GM10847 (cell line): ENCODE results near the gene FBN3.

Source experiments
- POLR2A ChIP-seq: IDR thresholded peaks from 2 replicates; pipeline ENCODE4 v1.6.1; 2011; ENCODE audit not compliant: insufficient read length; ENCODE audit errors: extremely low read depth

The FBN3 gene

DNA sequence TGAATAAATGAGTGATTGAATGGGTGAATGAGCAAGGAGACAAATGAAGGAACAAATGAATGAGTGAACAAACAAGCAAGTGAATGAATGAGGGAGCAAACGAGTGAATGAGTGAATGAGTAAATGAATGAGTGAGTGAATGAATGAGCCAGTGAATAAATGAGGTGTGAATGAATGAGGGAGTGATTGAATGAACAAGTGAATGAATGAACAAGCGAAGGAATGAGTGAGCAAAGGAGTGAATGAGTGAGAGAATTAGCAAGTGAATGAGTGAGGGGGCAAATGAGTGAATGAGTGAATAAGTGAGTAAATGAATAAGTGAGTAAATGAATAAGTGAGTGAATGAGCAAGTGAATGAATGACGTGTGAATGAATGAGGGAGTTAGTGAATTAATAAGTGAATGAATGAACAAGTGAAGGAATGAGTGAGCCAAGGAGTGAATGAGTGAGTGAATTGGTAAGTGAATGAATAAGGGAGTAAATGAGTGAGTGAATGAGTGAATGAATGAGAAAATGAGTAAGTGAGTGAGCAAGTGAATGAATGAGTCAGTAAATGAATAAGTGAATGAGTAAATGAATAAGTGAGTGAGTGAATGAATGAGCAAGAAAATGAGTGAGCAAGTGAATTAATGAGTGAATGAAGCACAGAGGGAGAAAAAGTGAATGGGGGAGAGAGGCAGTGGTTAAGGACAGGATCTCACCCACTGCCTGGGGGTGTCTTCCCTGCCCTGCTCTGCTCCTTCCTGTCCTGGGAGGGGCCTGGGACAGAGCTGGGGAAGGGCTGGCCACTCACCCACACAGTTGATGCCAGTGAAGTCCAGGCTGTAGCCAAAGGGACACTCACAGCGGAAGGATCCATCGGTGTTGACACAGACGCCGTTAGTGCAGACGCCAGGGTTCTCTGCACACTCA, 60.4 kb downstream of the FBN3 start:
- TF ChIP-seq POLR2A: no peak

DNA sequence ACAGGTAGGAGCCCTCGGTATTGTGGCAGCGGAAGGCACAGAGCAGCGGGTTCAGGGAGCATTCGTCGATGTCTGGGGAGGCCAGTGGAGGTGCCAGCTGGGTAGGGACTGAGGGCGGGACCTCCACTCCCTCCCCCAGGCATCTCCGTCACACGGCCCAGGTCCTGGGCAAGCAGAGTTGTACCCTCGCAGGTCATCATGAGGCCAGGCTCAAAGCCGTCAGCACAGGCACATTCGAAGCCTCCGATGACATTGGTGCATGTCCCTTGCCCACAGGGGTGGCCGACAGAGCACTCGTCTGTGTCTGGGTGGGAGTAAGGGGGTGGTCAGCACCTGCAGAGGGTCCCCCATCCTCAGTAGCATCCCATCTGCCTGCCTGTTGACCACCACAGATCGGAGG, 61.5 kb downstream of the FBN3 start:
- no peak for TF ChIP-seq POLR2A

DNA sequence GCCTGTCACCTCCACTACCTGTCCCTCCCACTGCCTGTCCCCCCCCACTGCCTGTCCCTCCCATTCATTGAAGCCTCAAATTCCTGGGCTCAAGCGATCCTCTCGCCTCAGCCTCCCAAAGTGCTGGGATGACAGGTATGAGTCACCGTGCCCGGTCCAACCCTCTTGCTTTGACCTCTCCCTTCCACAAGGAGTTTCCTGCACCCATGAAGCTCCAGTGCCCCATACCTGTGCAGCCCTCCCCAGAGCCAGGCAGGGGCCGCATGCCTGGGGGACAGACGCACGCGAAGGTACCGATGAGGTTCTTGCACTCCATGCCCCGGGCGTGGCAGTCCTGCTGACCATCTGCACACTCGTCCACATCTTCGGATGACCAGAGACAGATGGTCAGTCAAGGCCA, 62.5 kb downstream of the FBN3 start:
- TF ChIP-seq POLR2A: no peak

DNA sequence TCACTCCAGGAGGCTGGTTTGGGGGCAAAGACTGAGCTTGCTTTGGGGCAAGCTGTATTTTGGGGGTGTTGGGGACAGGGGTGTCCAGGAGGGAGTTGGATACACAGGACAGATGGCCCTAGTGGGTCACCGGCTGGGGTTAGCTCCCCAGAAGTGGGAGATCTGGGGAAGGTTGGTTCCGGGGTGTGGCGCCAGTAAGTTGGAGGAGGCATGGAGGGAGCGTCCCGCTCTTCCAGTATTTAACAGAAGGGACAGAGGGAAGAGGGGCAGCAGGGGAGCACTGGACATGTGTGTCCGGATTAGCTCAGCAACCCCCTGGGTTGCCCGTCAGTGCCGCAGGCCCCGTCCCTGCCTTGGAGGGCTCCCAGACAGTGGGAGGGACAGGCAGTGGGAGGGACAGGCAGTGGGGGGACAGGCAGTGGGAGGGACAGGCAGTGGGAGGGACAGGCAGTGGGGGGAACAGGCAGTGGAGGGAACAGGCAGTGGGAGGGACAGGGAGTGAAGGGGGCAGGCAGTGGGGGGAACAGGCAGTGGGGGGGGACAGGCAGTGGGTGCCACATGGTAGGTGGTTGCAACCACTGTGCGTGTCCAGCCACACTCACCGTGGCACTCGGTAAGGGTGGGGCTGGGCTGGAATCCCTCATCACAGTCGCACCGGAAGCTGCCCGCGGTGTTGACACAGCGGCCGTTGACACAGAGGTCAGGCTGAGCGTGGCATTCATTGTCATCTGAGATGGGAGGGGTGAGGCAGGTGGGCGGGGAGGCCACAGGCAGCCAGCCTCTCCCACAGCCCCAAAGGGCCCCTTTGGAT, 63.6 kb downstream of the FBN3 start:
- no peak for TF ChIP-seq POLR2A

DNA sequence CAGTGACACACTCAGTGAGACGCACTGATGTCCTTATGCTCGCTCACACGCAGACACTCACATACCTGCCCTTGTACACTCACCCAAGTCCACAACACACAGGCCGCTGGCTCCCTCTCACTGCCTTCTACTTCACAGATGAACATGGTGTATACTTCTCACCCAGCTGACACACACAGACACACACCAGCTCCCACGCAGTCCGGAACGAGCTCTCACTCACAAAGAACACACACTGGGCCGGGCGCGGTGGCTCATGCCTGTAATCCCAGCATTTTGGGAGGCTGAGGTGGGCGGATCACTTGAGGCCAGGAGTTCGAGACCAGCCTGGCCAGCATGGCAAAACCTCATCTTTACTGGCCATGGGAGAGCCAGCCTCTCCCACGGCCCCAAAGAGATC, 65.2 kb downstream of the FBN3 start:
- no peak for TF ChIP-seq POLR2A

DNA sequence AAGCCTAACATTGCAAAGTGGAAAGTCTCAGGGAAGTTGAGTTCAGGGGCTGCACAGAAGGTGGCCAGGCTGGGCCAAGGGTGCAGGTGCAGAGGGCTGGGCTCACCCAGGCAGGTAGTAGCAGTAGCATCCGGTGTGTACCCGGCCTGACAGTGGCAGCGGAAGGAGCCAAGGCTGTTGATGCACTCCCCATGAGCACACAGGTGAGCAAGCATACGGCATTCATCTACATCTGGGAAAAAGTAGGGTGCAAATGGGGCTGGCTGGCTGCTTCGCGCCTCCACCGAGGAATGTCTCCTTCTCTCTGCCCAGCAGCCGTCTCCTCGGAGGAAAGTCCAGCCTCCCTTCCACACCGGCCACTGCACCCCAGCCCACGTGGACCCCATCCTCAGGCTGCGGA, 66.3 kb downstream of the FBN3 start:
- TF ChIP-seq POLR2A: no peak

DNA sequence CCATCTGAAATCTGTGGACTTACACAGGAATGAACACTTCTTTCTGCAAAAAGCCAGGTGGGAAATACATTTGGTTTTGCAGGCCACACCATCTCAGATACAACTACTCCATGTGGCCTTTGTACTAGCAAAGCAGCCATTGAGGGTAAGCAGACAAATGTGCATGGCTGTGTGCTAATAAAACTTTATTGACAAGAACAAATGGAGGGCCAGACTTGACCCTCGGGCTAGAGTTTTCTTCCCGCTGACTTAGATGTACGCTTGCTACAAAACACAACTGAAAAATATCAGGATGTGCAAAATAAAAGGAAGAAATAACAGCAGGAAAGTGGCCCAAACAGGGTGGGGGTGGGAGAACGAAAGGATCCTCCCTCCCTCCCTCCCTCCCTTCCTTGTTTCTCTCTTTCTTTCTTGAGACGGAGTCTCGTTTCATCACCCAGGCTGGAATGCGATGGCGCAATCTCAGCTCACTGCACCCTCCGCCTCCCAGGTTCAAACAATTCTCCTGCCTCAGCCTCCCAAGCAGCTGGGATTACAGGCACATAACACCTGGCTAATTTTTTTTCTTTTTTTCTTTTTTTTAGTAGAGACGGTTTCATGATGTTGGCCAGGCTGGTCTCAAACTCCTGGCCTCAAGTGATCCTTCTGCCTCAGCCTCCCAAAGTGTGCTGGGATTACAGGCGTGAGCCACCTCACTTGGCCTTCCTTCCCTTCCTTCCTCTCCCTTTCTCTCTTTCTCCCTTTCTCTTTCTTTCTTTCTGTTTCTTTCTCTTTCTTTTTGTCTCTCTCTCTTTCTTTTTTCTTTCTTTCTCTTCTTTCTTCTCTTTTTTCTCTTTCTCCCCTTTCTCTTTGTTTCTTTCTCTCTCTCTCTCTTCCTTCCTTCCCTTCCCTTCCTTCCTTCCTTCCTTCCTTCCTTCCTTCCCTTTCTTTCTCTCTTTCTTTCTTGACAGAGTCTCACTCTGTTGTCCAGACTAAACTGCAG, 67.5 kb downstream of the FBN3 start:
- TF ChIP-seq POLR2A: no peak

DNA sequence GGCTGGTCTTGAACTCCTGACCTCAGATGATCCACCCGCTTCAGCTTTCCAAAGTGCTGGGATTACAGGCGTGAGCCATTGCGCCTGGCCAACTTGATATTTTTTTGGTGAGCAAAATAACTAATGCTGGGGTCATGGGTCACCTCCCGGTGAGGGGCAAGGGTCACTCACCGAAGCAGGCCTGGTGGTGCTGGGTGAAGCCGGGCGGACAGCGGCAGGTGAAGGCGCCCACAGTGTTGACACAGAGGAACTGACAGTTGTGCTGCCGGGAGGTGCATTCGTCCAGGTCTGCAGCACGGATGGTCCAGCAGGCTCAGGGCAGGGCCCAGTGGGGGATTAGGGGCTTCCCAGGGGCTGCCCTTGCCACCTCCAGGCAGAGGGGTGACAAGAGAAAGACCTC, 68.6 kb downstream of the FBN3 start:
- no peak for TF ChIP-seq POLR2A

DNA sequence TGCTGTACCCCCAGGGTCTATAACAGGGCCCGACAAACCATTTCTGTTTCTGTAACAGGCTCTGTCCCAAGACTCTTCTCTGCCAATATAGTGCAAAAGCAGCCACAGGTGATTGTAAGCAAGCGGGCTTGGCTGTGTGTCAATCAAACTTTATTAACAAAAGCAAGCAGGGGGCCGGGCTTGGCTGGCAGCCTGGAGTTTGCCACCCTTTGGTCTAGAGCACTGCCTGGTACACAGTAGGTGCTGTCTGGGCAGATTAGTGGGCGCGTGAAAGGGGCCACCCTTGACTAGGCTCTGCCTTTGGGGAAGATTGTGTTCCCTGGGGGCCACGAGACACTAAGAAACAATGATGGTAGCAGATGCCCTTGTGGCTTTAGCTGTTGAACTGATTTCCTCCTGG, 69.4 kb downstream of the FBN3 start:
- no peak for TF ChIP-seq POLR2A

DNA sequence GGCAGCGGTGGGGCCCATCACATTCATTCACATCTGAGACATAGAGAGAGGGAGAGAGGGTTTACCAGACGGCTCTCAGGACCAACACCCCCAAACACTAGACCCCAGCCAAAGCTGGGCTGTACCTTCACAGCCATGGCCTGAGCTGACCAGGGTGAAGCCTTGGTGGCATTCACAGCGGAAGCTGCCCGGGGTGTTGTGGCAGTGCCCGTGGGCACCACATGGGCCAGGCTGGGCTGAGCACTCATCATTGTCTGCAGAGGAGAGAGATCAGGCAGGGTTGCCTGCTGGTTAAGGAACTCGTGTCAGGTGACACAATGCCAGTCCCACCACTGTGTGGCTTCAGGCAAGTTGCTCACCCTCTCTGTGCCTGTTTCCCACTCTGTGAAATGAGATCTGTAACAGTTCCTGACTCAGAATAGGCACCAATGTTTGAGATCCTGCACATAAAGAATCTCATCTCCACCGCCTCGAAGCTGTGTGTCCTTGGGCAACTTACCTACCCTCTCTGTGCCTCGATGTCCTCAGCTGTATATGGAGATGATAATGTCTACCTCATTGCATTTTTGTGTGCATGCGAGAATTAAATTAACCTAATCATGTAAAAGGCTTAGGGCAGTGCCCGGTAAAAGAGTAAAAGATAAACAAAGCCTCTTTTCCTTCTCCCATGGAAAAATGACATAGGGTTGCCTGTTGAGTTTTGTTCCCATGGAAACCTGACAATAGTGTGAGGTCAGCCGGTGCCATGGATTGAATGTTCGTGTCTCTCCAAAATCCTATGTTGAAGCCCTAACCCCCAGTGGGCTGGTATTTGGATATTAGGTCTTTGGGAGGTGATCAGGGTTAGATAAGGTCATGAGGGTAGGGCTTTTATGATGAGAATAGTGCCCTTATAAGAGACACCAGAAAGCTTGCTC, 74.0 kb downstream of the FBN3 start:
- no peak for TF ChIP-seq POLR2A

DNA sequence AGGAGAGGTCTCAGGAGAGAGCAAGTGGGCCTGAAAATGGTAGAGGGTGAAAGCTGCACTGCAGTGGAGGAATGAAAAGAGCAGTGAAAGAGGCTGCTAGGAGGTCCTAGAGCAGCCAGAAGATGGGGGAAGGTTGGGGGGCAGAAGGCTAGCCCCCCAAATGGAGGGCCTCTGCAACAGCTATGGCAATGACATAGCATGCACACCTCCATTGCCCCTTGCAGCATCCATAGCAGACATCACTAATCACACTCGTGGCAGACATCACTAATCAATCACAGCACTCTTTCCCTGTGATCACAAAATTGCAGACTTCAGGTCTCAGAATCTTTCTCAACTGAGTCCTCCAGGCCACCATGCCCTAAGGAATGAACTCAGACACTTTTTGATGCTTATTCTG, 74.9 kb downstream of the FBN3 start:
- TF ChIP-seq POLR2A: no peak

DNA sequence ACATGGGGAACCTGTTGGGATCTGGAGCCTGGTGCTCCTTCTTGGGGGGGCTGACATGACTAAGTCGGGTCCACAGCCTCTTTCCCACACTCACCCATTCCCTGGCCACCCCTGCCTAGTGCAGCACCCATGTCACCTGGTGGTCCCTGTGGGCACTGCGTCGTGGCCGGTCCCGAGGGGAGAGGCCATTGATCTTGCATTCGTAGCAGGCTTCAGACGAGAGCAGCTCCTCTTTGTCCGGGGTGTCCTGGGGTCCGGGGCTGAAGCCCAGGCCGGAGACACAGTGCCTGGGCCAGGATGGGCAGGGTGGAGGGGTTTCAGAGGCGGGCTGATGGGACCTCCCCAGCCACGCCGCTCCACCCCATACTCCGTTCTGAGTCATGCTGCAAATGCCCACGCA, 77.5 kb downstream of the FBN3 start:
- no peak for TF ChIP-seq POLR2A

DNA sequence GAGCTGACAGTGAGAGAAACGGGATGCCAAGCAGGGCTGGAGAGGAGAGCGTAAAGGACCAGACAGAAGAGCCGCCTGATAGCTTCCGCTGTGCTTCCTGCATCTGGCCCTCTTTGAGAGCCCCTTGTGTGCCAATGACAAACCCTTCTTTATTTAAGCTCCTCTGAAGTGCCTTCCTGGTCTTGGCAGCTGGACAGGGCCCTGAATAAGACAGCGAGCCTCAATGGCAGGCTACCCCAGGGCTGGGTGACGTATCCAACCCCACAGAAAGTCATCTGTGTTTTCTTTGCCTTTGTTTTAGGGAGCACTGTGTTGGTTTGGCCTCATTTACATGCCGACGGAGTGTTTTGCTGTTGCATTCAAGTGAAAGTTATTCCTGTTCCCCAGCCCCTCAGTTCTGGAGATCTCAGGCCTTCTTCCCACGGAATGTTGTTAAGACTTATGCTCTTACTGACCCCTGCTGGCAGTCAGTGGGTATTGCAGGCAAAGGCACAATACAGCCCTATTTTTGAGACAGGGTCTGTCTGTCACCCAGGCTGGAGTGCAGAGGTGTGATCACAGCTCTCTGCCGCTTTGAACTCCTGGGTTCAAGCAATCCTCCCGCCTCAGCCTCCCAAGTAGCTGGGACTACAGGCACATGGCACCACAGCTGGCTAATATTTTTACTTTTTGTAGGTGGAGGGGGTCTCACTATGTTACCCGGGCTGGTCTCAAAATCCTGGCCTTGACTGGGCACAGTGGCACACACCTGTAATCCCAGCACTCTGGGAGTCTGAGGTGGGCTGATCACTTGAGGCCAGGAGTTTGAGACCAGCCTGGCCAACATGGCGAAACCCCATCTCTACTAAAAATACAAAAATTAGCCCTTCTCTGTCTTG, 80.1 kb downstream of the FBN3 start:
- TF ChIP-seq POLR2A: no peak
